Astrocyte of the spinal cord (primary cell): ENCODE results near the gene PLXNC1.

Experiments used
- DNase-seq: peaks from one replicate; pipeline ENCODE4 v3.0.0; 2011; ENCODE audit warnings: low read depth, low spot score
- H3K4me3 ChIP-seq: 2 replicates; pipeline ENCODE4 v1.5.1; 2011; ENCODE audit warnings: low read depth, mild to moderate bottlenecking, low read length, moderate library complexity
- in situ Hi-C: cut with HindIII; loops from 2 replicates; pipeline ENCODE4 v1.10.0; 2017; ENCODE audit warnings: low sequenced_read_pairs
- TF ChIP-seq, protein P1 (sequence below): IDR thresholded peaks from 2 replicates; pipeline ENCODE4 v1.5.1; 2012; ENCODE audit warnings: low read depth, mild to moderate bottlenecking, low read length, inconsistent platforms

Gene PLXNC1

DNA sequence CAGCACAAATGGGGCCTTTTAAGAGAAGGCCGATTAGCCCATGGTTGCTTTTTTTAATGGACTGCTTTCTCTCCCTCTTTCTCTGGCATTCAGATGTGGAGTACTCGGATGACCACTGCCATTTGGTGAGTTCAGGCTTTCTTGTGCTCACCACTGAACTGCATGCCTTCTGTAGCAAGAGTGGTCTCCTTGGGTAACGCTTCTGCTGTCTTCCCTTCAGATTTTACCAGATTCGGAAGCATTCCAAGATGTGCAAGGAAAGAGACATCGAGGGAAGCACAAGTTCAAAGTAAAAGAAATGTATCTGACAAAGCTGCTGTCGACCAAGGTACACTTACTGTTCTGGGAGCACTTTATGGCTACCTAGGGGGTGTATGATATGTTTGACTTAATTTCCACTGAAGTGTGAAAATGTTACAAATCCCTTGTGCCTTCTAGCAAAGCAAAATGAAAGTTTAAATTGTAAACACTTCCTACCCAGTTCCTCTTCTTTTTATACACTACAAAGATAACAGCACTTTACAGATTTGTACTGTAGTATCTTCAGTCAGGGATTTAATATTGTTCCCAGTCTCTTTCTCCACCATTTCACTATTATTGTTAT, 148.8 kb downstream of the PLXNC1 start:
- no peak overlapping the region for H3K4me3 ChIP-seq
- DNase-seq, result no peak
- in situ Hi-C loops, result no loop called here
- TF ChIP-seq, protein P1, sequence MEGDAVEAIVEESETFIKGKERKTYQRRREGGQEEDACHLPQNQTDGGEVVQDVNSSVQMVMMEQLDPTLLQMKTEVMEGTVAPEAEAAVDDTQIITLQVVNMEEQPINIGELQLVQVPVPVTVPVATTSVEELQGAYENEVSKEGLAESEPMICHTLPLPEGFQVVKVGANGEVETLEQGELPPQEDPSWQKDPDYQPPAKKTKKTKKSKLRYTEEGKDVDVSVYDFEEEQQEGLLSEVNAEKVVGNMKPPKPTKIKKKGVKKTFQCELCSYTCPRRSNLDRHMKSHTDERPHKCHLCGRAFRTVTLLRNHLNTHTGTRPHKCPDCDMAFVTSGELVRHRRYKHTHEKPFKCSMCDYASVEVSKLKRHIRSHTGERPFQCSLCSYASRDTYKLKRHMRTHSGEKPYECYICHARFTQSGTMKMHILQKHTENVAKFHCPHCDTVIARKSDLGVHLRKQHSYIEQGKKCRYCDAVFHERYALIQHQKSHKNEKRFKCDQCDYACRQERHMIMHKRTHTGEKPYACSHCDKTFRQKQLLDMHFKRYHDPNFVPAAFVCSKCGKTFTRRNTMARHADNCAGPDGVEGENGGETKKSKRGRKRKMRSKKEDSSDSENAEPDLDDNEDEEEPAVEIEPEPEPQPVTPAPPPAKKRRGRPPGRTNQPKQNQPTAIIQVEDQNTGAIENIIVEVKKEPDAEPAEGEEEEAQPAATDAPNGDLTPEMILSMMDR, result no peak

GRCh38 chr12:94297876-94298505, 149.6 kb downstream of the PLXNC1 start:
- TF ChIP-seq, protein P1, result no peak
- in situ Hi-C loops, result no loop called here
- DNase-seq, result no peak
- H3K4me3 ChIP-seq, result no peak overlapping the region

- no peak for DNase-seq
- no peak overlapping the region for H3K4me3 ChIP-seq
- TF ChIP-seq, protein P1, result no peak
- in situ Hi-C loops, result no loop called here
Observed at GRCh38 chr12:94299846-94300245, 151.5 kb downstream of the PLXNC1 start.

GRCh38 chr12:94304012-94304411, 155.6 kb downstream of the PLXNC1 start:
- TF ChIP-seq, protein P1, result no peak
- DNase-seq, result no peak
- in situ Hi-C loops, result no loop called here
- no peak overlapping the region for H3K4me3 ChIP-seq

- in situ Hi-C loops, result no loop called here
- DNase-seq, result peak; percentile 55
Observed at GRCh38 chr12:94304566-94305061, 156.2 kb downstream of the PLXNC1 start.

DNA sequence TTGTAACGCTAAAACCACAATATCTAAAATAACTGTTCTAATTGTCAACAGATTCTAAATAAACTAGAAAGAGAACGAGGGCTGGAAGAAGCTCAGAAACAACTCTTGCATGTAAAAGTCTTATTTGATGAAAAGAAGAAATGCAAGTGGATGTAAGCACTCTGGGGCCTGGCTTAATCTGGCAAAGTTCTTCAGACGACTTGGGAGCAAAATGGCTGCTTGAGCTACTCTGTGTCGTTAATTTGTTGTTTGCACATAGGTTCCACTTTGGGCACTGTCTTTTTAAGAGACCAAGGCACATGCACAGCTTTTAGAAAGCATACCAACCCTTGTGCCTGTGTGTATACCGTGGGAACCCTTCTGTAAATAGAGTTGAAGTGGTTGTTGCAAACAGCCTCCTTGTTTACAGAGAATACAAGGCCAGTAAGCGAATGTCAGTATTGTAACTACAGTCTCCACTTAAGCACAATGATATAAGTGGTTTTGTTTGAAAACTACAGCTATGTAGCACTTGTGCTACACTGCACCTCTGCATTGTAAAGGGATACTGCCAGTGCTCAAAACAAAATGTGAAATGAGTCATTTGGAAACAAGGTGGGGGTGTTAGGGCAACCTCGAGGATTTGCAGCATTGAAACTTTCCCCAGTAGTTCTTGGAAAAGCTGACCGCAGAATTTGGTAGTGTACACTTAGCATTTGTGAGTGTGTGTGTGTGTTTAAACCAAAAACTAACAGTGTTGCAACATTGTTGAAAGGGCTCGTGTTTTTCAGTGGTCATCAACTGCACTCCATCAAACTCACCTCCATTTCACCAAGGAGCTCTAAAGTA, 157.0 kb downstream of the PLXNC1 start:
- in situ Hi-C loops, result no loop called here
- peak; percentile 66 for DNase-seq
- no peak overlapping the region for H3K4me3 ChIP-seq
- TF ChIP-seq, protein P1, result no peak

More at GRCh38 chr12:94304566-94305061, 156.2 kb downstream of the PLXNC1 start:
- TF ChIP-seq, protein P1, result no peak
- H3K4me3 ChIP-seq, result no peak overlapping the region
